Endothelial cell of umbilical vein (primary cell): ENCODE data around the gene ALKBH5. TPM values are rescaled to one million over a fixed set of nuclear protein-coding genes. Genes with fewer than 3 reads are reported as not detected.

Experiments
- BruUV-seq: library from RNA; stranded (reverse); fragments of 400-500 nt; replicated peaks from 2 replicates; lab custom pipeline; 2021; lab: Mats Ljungman, UMichigan
- CTCF ChIA-PET: fragments of 300-600, 350-600 bp; sonication (Branson Sonifier 250); formaldehyde crosslinking; loops from one replicate; lab custom pipeline; 2021; ENCODE audit warnings: antibody characterized with exemption, inconsistent platforms; lab: Charles Lee
- POLR2A ChIA-PET: fragments of 300-600, 350-600 bp; sonication (Branson Sonifier 250); formaldehyde crosslinking; loops from one replicate; lab custom pipeline; 2021; ENCODE audit warnings: antibody characterized with exemption, inconsistent platforms; lab: Charles Lee
- DNase-seq: peaks from one replicate; pipeline ENCODE4 v3.0.0-alpha.2; 2011; ENCODE audit warnings: low read depth, low spot score
- FAIRE-seq: peaks from 2 replicates; lab custom pipeline; 2011; peaks lifted over from hg19 to GRCh38; lab: Jason Lieb, UNC
- H2AFZ ChIP-seq: 2 replicates; pipeline ENCODE4 v1.6.0; 2012; ENCODE audit warnings: low read depth, low read length, control low read depth, inconsistent platforms
- H3K27ac ChIP-seq: 2 replicates; pipeline ENCODE4 v1.5.1; 2011; ENCODE audit warnings: low read depth, mild to moderate bottlenecking, control low read depth, low read length, moderate library complexity; ENCODE audit not compliant: insufficient read depth
- H3K27me3 ChIP-seq, 2 experiments: 2 replicates each; pipeline versions ENCODE4 v1.6.0 to v1.6.1; 2011; ENCODE audit warnings: low read length in 2 of 2, mixed read lengths in 1 of 2; ENCODE audit not compliant: control insufficient read depth in 2 of 2, insufficient read depth in 2 of 2
- H3K36me3 ChIP-seq, 2 experiments: 2 replicates in 1 of 2; 3 replicates in 1 of 2; pipeline ENCODE4 v1.5.1; 2011; ENCODE audit warnings: low read length in 2 of 2, mild to moderate bottlenecking in 1 of 2, moderate library complexity in 1 of 2; ENCODE audit not compliant: control insufficient read depth in 2 of 2, insufficient read depth in 2 of 2; ENCODE audit errors: extremely low read depth in 1 of 2
- H3K4me1 ChIP-seq: 3 replicates; pipeline ENCODE4 v1.5.1; 2011; ENCODE audit warnings: mild to moderate bottlenecking, low read length; ENCODE audit not compliant: control insufficient read depth, insufficient read depth; ENCODE audit errors: extremely low read depth
- H3K4me2 ChIP-seq: 2 replicates; pipeline ENCODE4 v1.6.1; 2011; ENCODE audit warnings: low read length, control low read depth, mixed read lengths; ENCODE audit not compliant: insufficient read depth
- H3K4me3 ChIP-seq, 3 experiments: fragments of 200-600 bp in 1 of 3; sonication (generic), shearing (Covaris generic) in 1 of 3; replicated peaks in 1 of 3; 2 replicates each; pipeline ENCODE4 v1.5.1; 2011 to 2016; ENCODE audit warnings: control low read depth in 3 of 3, low read length in 3 of 3, mild to moderate bottlenecking in 2 of 3, inconsistent platforms in 1 of 3, low read depth in 1 of 3, moderate library complexity in 1 of 3; ENCODE audit not compliant: insufficient read depth in 1 of 3
- H3K79me2 ChIP-seq: 2 replicates; pipeline ENCODE4 v1.6.0; 2012; ENCODE audit warnings: low read length, inconsistent platforms; ENCODE audit not compliant: control insufficient read depth, insufficient read depth
- H3K9ac ChIP-seq: replicated peaks from 2 replicates; pipeline ENCODE3; 2011; ENCODE audit warnings: low read length, control low read depth; ENCODE audit not compliant: insufficient read depth; ENCODE audit errors: extremely low read depth
- H3K9me1 ChIP-seq: replicated peaks from 3 replicates; pipeline ENCODE4 v1.6.0; 2011; ENCODE audit warnings: mild to moderate bottlenecking, low read length; ENCODE audit not compliant: control insufficient read depth, insufficient read depth; ENCODE audit errors: extremely low read depth
- H3K9me3 ChIP-seq: replicated peaks from 2 replicates; pipeline ENCODE4 v1.5.1; 2012; ENCODE audit warnings: low read length, inconsistent platforms; ENCODE audit not compliant: control insufficient read depth, insufficient read depth
- H4K20me1 ChIP-seq: replicated peaks from 2 replicates; pipeline ENCODE3; 2011; ENCODE audit warnings: mild to moderate bottlenecking, low read length; ENCODE audit not compliant: control insufficient read depth, insufficient read depth; ENCODE audit errors: extremely low read depth
- CTCF ChIP-seq, 2 donors: IDR thresholded peaks; 1 replicate in 1 of 2; 2 replicates in 1 of 2; pipeline ENCODE4 v1.5.1; 2011; ENCODE audit warnings: low read length in 2 of 2, mild to moderate bottlenecking in 2 of 2, moderate library complexity in 2 of 2, control low read depth in 1 of 2, inconsistent platforms in 1 of 2, low read depth in 1 of 2; ENCODE audit not compliant: insufficient read depth in 1 of 2; ENCODE audit errors: extremely low read depth in 1 of 2
- EZH2 ChIP-seq: IDR thresholded peaks from 2 replicates; pipeline ENCODE4 v1.6.1; 2012; ENCODE audit warnings: borderline replicate concordance, low read depth, mild to moderate bottlenecking, moderate library complexity, low read length, inconsistent platforms; ENCODE audit not compliant: severe bottlenecking
- FOS ChIP-seq: IDR thresholded peaks from 2 replicates; pipeline ENCODE4 v1.6.1; 2011; ENCODE audit warnings: mild to moderate bottlenecking, low read length, moderate library complexity, borderline replicate concordance; ENCODE audit not compliant: insufficient read depth
- GATA2 ChIP-seq: IDR thresholded peaks from 2 replicates; pipeline ENCODE4 v1.7.0; 2011; ENCODE audit warnings: low read depth, mild to moderate bottlenecking, moderate library complexity, mixed read lengths, low read length; ENCODE audit not compliant: insufficient read length, insufficient read depth
- JUN ChIP-seq: IDR thresholded peaks from 2 replicates; pipeline ENCODE4 v1.6.1; 2011; ENCODE audit warnings: borderline replicate concordance, low read depth; ENCODE audit not compliant: insufficient read length, insufficient read depth
- MYC ChIP-seq: IDR thresholded peaks from one replicate; pipeline ENCODE4 v1.6.1; 2011; ENCODE audit warnings: mild to moderate bottlenecking, low read depth, low read length
- POLR2A ChIP-seq: IDR thresholded peaks from 2 replicates; pipeline ENCODE4 v1.6.1; 2012; ENCODE audit warnings: low read depth, mild to moderate bottlenecking, control low read depth, low read length
- POLR2AphosphoS5 ChIP-seq: IDR thresholded peaks from 2 replicates; pipeline ENCODE4 v1.6.1; 2012; ENCODE audit warnings: low read depth, mild to moderate bottlenecking, control low read depth, low read length, moderate library complexity; ENCODE audit not compliant: insufficient read depth
- dilution Hi-C: fragments of 300-500 bp; cut with MboI; formaldehyde crosslinking; loops from one replicate; pipeline ENCODE4 v1.15.0; 2019; ENCODE audit warnings: low sequenced_read_pairs; ENCODE audit not compliant: extremely low pct_ligation_motif_present
- intact Hi-C: fragments of 100-400 bp; cut with micrococcal nuclease; formaldehyde crosslinking; loops from one replicate; pipeline ENCODE4 v1.10.0; 2022
- polyA plus RNA-seq, 4 experiments: library from polyadenylated mRNA; depleted of rRNA in 3 of 4; stranded (reverse) in 3 of 4; unstranded in 1 of 4; fragments of >200 nt; gene quantifications; 2 replicates each; pipeline versions ENCODE4 v1.2.1 to v1.2.3, GENCODE V29; 2011 to 2012; ENCODE audit warnings: missing spikeins in 1 of 4
- total RNA-seq: library from RNA; stranded (reverse); gene quantifications from 2 replicates; pipeline ENCODE4 v1.2.3, GENCODE V29; 2021
- TF ChIP-seq, protein P1 (sequence below): IDR thresholded peaks from 2 replicates; pipeline ENCODE4 v1.6.1; 2011; ENCODE audit not compliant: insufficient read depth, insufficient read length

The ALKBH5 gene
- total and polyA plus RNA-seq, 2 donors (not counting 3 experiments of a cell fraction or from before 2014, with no cell fraction given) = 55.3 to 71.0 TPM

- peaks cover 70% of the 10 kb centered on the region for H3K4me1 ChIP-seq
- H3K79me2 ChIP-seq = peaks cover 82% of the 10 kb centered on the region
- H3K4me3 ChIP-seq = peak overlapping the region in 1 of 3 experiments; percentile 79
- ChIA-PET CTCF (interaction anchor here (1.8 kb wide), 1 partner anchor 46 kb away, joined by 8 read pairs; no protein-coding TSS in a partner anchor), POLR2A (no interaction called here)
- H3K9me3 ChIP-seq = no peaks in the 10 kb centered on the region
- no peaks in the 10 kb centered on the region for H3K36me3 ChIP-seq
- TF ChIP-seq POLR2A (no peak), GATA2 (no peak), JUN (no peak), CTCF (IDR thresholded peaks at IDR 0.05; ENCODE audit: extremely low read depth in 1 of 2, insufficient read depth in 1 of 2, low read depth in 1 of 2, low read length in 2 of 2) (no peak), FOS (no peak), EZH2 (no peak), POLR2AphosphoS5 (no peak), MYC (no peak)
- TF ChIP-seq, protein P1, sequence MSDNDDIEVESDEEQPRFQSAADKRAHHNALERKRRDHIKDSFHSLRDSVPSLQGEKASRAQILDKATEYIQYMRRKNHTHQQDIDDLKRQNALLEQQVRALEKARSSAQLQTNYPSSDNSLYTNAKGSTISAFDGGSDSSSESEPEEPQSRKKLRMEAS = no peak
- no peak overlapping the region for H3K9ac ChIP-seq
- H3K4me2 ChIP-seq = peak overlapping the region; percentile 93
- FAIRE-seq = peak; percentile 38
- H4K20me1 ChIP-seq = no peaks in the 10 kb centered on the region
- H2AFZ ChIP-seq = no peak overlapping the region
- H3K27me3 ChIP-seq = no peaks in the 10 kb centered on the region
- dilution Hi-C loops (no loop called here), intact Hi-C loops (no loop called here)
- no TSS peak for BruUV-seq
- no peaks in the 10 kb centered on the region for H3K9me1 ChIP-seq
- DNase-seq = peak; percentile 20
- H3K27ac ChIP-seq = no peak overlapping the region
These were observed 3.6 kb downstream of the ALKBH5 start for GRCh38 chr17:18187226-18187625.
